HG03342 (cell line): ENCODE measurements around the gene OR6Q1.

ENCODE experiments used
- ATAC-seq: cut with Tn5 transposase; IDR thresholded peaks from one replicate; pipeline ENCODE4 v1.9.1; 2021; ENCODE audit warnings: mild to moderate bottlenecking, moderate library complexity; ENCODE audit not compliant: unreplicated experiment

The OR6Q1 gene

GRCh38 chr11:58057481-58057880 lies 26.7 kb downstream of the OR6Q1 start:
- ATAC-seq: no peak

GRCh38 chr11:58058276-58059006 lies 27.7 kb downstream of the OR6Q1 start:
- ATAC-seq: no peak

GRCh38 chr11:58059007-58059350 lies 28.2 kb downstream of the OR6Q1 start:
- ATAC-seq: no peak

GRCh38 chr11:58060535-58060934 lies 29.8 kb downstream of the OR6Q1 start:
- no peak for ATAC-seq

- no peak for ATAC-seq
These were observed 30.4 kb downstream of the OR6Q1 start for GRCh38 chr11:58060939-58061672.

- no peak for ATAC-seq
These were observed 31.1 kb downstream of the OR6Q1 start for GRCh38 chr11:58061813-58062212.

- no peak for ATAC-seq
These were observed 36.9 kb downstream of the OR6Q1 start for GRCh38 chr11:58067685-58068084.

- no peak for ATAC-seq
These were observed 37.9 kb downstream of the OR6Q1 start for GRCh38 chr11:58068655-58069054.

GRCh38 chr11:58070585-58070984 lies 39.8 kb downstream of the OR6Q1 start:
- no peak for ATAC-seq

- ATAC-seq: no peak
These were observed 45.0 kb downstream of the OR6Q1 start for GRCh38 chr11:58075781-58076180.
